Measurements from ENCODE around the gene BCAS3. TPM values are rescaled to one million over a fixed set of nuclear protein-coding genes. Genes with fewer than 3 reads are reported as not detected.

The BCAS3 gene
- total RNA-seq, 1 donor from 2014 or later: 29.6 TPM

DNA sequence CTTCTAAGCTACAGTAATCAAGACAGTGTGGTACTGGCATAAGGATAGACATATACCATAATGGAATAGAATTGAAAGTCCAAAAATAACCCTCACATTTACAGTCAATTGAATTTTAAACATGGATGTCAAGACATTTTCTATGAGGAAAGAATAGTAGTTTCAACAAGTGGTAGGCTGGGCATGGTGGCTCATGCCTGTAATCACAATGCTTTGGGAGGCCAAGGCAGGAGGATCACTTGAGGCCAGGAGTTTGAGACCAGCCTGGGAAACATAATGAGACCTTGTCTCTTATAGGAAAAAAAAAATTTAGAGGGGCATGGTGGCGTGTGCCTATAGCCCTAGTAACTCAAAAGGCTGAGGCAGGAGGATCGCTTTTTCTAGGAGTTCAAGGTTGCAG, 599.2 kb downstream of the BCAS3 start:
- no peak overlapping the region for H3K27ac ChIP-seq
- TF ChIP-seq, protein P1, sequence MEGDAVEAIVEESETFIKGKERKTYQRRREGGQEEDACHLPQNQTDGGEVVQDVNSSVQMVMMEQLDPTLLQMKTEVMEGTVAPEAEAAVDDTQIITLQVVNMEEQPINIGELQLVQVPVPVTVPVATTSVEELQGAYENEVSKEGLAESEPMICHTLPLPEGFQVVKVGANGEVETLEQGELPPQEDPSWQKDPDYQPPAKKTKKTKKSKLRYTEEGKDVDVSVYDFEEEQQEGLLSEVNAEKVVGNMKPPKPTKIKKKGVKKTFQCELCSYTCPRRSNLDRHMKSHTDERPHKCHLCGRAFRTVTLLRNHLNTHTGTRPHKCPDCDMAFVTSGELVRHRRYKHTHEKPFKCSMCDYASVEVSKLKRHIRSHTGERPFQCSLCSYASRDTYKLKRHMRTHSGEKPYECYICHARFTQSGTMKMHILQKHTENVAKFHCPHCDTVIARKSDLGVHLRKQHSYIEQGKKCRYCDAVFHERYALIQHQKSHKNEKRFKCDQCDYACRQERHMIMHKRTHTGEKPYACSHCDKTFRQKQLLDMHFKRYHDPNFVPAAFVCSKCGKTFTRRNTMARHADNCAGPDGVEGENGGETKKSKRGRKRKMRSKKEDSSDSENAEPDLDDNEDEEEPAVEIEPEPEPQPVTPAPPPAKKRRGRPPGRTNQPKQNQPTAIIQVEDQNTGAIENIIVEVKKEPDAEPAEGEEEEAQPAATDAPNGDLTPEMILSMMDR (IDR thresholded peaks at IDR 0.05): no peak
- ATAC-seq (no peak), DNase-seq (no peak)
- no peaks in the 10 kb centered on the region for H3K9me3 ChIP-seq
- H3K4me1 ChIP-seq: no peaks in the 10 kb centered on the region
- no peaks in the 10 kb centered on the region for H3K27me3 ChIP-seq (ENCODE audit: low read depth)
- no peaks in the 10 kb centered on the region for H3K36me3 ChIP-seq
- no peak overlapping the region for H3K4me3 ChIP-seq
- intact Hi-C loops (cut with DNase I): no loop called here

GRCh38 chr17:61279476-61280145, 602.0 kb downstream of the BCAS3 start:
- Histone ChIP-seq H3K4me3 (no peak overlapping the region), H3K27me3 (ENCODE audit: low read depth) (no peaks in the 10 kb centered on the region), H3K27ac (no peak overlapping the region), H3K9me3 (no peaks in the 10 kb centered on the region), H3K36me3 (no peaks in the 10 kb centered on the region), H3K4me1 (no peaks in the 10 kb centered on the region)
- TF ChIP-seq, protein P1 (IDR thresholded peaks at IDR 0.05): no peak
- intact Hi-C loops (cut with DNase I): no loop called here
- ATAC-seq (no peak), DNase-seq (no peak)

DNA sequence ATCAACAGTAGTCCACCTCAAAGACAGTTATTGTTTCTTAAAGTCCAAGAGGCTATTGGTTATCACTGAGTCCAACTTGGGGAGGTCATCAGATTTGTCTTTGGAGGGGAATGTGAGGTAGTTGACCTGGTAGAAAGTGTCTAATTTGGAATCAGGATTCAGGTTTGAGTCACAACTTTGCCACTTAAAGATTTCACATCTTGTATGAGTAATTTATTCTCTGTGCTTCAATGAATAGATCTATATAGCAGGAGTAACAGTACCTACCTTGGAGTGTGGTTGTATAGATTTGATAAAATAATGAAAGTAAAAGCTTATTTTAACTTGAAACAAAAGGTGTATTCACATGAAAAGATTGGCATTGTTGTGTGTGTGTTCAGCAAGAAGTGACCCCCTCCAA, 602.7 kb downstream of the BCAS3 start:
- ATAC-seq: no peak
- H3K4me3 ChIP-seq: no peak overlapping the region
- H3K27me3 ChIP-seq (ENCODE audit: low read depth): no peaks in the 10 kb centered on the region

DNA sequence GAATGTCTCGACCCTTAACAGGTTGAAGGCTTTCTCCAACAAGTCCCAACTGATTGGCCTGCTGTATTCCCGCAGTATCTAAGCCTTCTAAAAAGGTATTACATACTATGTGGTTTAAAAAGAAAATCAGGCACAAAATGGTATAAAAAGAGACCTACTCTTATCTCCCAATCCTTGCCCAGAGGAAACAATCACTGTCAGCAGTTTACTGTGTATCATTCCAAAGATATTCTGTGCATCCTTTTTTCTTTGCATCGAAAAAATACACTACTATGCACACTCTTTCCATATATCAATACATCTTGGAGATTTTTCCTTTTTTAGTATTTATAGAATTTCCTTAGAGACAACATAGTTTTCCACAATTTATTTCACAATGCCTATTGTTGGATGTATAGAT, 603.2 kb downstream of the BCAS3 start:
- TF ChIP-seq, protein P1 (IDR thresholded peaks at IDR 0.05): no peak
- intact Hi-C loops (cut with DNase I): no loop called here
- Histone ChIP-seq H3K27ac (no peak overlapping the region), H3K9me3 (no peaks in the 10 kb centered on the region), H3K4me3 (no peak overlapping the region), H3K4me1 (peaks cover 6% of the 10 kb centered on the region), H3K27me3 (ENCODE audit: low read depth) (no peaks in the 10 kb centered on the region), H3K36me3 (no peaks in the 10 kb centered on the region)
- no peak for ATAC-seq
- DNase-seq: no peak

More for the DNA sequence above, 602.7 kb downstream of the BCAS3 start:
- H3K9me3 ChIP-seq: no peaks in the 10 kb centered on the region
- TF ChIP-seq, protein P1 (IDR thresholded peaks at IDR 0.05): no peak
- no peak overlapping the region for H3K27ac ChIP-seq
- H3K4me1 ChIP-seq: peaks cover 1% of the 10 kb centered on the region
- H3K36me3 ChIP-seq: no peaks in the 10 kb centered on the region
- intact Hi-C loops (cut with DNase I): no loop called here
- DNase-seq: no peak

DNA sequence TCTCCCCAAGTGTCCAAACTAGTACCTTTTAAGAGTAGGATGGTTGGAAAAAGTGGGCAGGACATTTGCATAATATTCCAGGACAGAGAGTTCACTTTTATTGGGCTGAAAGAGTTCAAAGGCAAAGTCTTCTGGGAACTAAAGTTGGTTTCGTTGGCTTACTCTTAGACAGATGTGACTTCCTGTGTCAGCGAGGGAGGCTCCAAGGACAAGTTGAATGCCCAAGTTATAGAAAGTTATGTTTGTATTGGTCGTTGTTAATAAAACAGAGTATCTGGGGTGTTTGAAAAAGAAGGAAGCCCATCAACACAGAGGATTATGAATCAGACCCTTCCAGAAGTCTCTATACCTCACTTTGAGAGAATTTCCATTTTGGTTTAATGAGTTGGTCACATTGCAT, 604.7 kb downstream of the BCAS3 start:
- DNase-seq (no peak), ATAC-seq (no peak)
- H3K27me3 ChIP-seq (ENCODE audit: low read depth): no peaks in the 10 kb centered on the region
- H3K4me3 ChIP-seq: no peak overlapping the region
- no peaks in the 10 kb centered on the region for H3K36me3 ChIP-seq
- peaks cover 15% of the 10 kb centered on the region for H3K4me1 ChIP-seq
- no peak overlapping the region for H3K27ac ChIP-seq
- no peaks in the 10 kb centered on the region for H3K9me3 ChIP-seq
- intact Hi-C loops (cut with DNase I): no loop called here
- TF ChIP-seq, protein P1 (IDR thresholded peaks at IDR 0.05): no peak
